ENCODE results near the gene RPS21. TPM values are rescaled to one million over a fixed set of nuclear protein-coding genes. Genes with fewer than 3 reads are reported as not detected.

Gene RPS21
- polyA plus RNA-seq, 1 donor from 2014 or later, result 1,633 TPM

DNA sequence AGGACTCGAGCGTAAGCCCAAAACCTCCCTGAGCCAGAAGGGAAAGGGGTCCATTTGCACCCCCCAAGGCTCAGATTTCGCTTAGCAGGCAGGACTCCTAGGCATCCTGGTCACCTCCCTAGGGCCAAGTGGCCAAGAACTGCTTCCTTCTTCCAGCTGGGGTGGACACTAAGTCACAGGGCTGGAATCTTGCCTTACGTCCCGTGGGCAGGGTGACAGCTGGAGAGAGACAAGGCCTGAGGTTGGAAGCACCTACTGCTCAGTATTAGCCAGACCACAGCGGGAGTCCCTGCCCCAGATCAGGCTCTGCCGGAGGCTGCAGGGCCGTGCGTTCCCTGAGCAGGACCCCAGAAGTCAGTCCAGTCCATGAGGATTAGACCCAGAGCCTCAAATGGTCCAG, 39.5 kb upstream of the RPS21 start:
- Histone ChIP-seq H3K27ac (ENCODE audit: low read length) (no peak overlapping the region), H3K9ac (ENCODE audit: low read length) (no peak overlapping the region), H3K4me2 (ENCODE audit: low read length) (no peak overlapping the region), H3F3A (ENCODE audit: insufficient read depth, low read length, poor library complexity, severe bottlenecking) (no peaks in the 10 kb centered on the region), H3K27me3 (ENCODE audit: insufficient read depth, low read depth, low read length) (no peaks in the 10 kb centered on the region), H3K9me3 (ENCODE audit: low read length) (no peaks in the 10 kb centered on the region), H4K20me1 (ENCODE audit: insufficient read depth) (no peaks in the 10 kb centered on the region), H3K79me2 (replicated peaks; ENCODE audit: insufficient read depth, low read length) (no peaks in the 10 kb centered on the region), H3K9me2 (ENCODE audit: insufficient read depth, low read length) (no peaks in the 10 kb centered on the region), H3K4me3 (ENCODE audit: low read length) (no peak overlapping the region), H3K36me3 (ENCODE audit: insufficient read depth, low read length) (no peaks in the 10 kb centered on the region), H2AFZ (ENCODE audit: low read depth, low read length) (no peak overlapping the region)
- TF ChIP-seq SMC3 (conservative IDR thresholded peaks at IDR 0.05; ENCODE audit: poor library complexity), result no peak
- no peak for TF ChIP-seq EZH2 (IDR thresholded peaks at IDR 0.05; ENCODE audit: borderline replicate concordance, insufficient read depth, low read length, poor library complexity, severe bottlenecking)
- no peak for TF ChIP-seq MXI1 (conservative IDR thresholded peaks at IDR 0.05; ENCODE audit: poor library complexity, severe bottlenecking)
- TF ChIP-seq RAD21 (conservative IDR thresholded peaks at IDR 0.05), result no peak
- TF ChIP-seq, protein P1, sequence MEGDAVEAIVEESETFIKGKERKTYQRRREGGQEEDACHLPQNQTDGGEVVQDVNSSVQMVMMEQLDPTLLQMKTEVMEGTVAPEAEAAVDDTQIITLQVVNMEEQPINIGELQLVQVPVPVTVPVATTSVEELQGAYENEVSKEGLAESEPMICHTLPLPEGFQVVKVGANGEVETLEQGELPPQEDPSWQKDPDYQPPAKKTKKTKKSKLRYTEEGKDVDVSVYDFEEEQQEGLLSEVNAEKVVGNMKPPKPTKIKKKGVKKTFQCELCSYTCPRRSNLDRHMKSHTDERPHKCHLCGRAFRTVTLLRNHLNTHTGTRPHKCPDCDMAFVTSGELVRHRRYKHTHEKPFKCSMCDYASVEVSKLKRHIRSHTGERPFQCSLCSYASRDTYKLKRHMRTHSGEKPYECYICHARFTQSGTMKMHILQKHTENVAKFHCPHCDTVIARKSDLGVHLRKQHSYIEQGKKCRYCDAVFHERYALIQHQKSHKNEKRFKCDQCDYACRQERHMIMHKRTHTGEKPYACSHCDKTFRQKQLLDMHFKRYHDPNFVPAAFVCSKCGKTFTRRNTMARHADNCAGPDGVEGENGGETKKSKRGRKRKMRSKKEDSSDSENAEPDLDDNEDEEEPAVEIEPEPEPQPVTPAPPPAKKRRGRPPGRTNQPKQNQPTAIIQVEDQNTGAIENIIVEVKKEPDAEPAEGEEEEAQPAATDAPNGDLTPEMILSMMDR (IDR thresholded peaks at IDR 0.05; ENCODE audit: poor library complexity, severe bottlenecking), result no peak
- no peak for TF ChIP-seq REST (IDR thresholded peaks at IDR 0.05; ENCODE audit: borderline replicate concordance)
- TF ChIP-seq EP300 (conservative IDR thresholded peaks at IDR 0.05; ENCODE audit: poor library complexity, severe bottlenecking), result no peak
- no peak for TF ChIP-seq POLR2AphosphoS5 (IDR thresholded peaks at IDR 0.05)
- TF ChIP-seq TAF1 (IDR thresholded peaks at IDR 0.05; ENCODE audit: low read depth), result no peak

DNA sequence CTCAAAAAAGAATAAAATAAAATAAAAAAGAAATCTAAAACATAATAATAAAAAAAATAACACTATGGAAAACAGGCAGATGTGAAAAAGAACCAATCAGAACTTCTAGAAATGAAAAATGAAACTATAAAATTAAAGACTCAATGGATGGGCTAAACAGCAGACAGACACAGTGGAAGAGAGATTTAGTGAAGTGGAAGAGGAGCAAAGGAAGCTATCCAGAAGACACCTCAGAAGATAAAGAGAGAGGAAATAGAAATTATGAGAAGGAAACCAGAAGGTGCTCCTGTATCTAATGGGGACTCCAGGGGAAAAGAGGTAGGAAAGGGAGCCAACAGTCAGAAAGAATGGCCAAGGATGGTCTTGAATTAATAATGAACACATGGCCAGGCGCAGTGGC, 38.3 kb upstream of the RPS21 start:
- Histone ChIP-seq H3K9me3 (ENCODE audit: low read length) (no peaks in the 10 kb centered on the region), H3K79me2 (replicated peaks; ENCODE audit: insufficient read depth, low read length) (no peaks in the 10 kb centered on the region), H3K4me2 (ENCODE audit: low read length) (no peak overlapping the region), H3K36me3 (ENCODE audit: insufficient read depth, low read length) (no peaks in the 10 kb centered on the region), H3K9me2 (ENCODE audit: insufficient read depth, low read length) (no peaks in the 10 kb centered on the region), H3K9ac (ENCODE audit: low read length) (no peak overlapping the region), H3F3A (ENCODE audit: insufficient read depth, low read length, poor library complexity, severe bottlenecking) (no peaks in the 10 kb centered on the region), H4K20me1 (ENCODE audit: insufficient read depth) (no peaks in the 10 kb centered on the region), H2AFZ (ENCODE audit: low read depth, low read length) (no peak overlapping the region), H3K4me3 (ENCODE audit: low read length) (no peak overlapping the region), H3K27ac (ENCODE audit: low read length) (no peak overlapping the region), H3K27me3 (ENCODE audit: insufficient read depth, low read depth, low read length) (no peaks in the 10 kb centered on the region)
- TF ChIP-seq REST (IDR thresholded peaks at IDR 0.05; ENCODE audit: borderline replicate concordance), result no peak
- TF ChIP-seq MXI1 (conservative IDR thresholded peaks at IDR 0.05; ENCODE audit: poor library complexity, severe bottlenecking), result no peak
- no peak for TF ChIP-seq RAD21 (conservative IDR thresholded peaks at IDR 0.05)
- TF ChIP-seq, protein P1 (IDR thresholded peaks at IDR 0.05; ENCODE audit: poor library complexity, severe bottlenecking), result no peak
- no peak for TF ChIP-seq EZH2 (IDR thresholded peaks at IDR 0.05; ENCODE audit: borderline replicate concordance, insufficient read depth, low read length, poor library complexity, severe bottlenecking)
- no peak for TF ChIP-seq POLR2AphosphoS5 (IDR thresholded peaks at IDR 0.05)
- no peak for TF ChIP-seq SMC3 (conservative IDR thresholded peaks at IDR 0.05; ENCODE audit: poor library complexity)
- TF ChIP-seq TAF1 (IDR thresholded peaks at IDR 0.05; ENCODE audit: low read depth), result no peak
- no peak for TF ChIP-seq EP300 (conservative IDR thresholded peaks at IDR 0.05; ENCODE audit: poor library complexity, severe bottlenecking)

Measured in neural cell (in vitro differentiated cells).